HEK293T (cell line): ENCODE results near the gene BMP6.

Experiments
- ARNT ChIP-seq: fragments of 450-650 bp; IDR thresholded peaks from 2 replicates; pipeline ENCODE4 v1.6.1; 2017; ENCODE audit warnings: mild to moderate bottlenecking
- BHLHE40 ChIP-seq: fragments of 450-650 bp; IDR thresholded peaks from 2 replicates; pipeline ENCODE4 v1.6.1; 2016; ENCODE audit warnings: mild to moderate bottlenecking, moderate library complexity, borderline replicate concordance
- CTBP1 ChIP-seq: fragments of 450-650 bp; IDR thresholded peaks from 2 replicates; pipeline ENCODE4 v1.6.1; 2016; ENCODE audit warnings: borderline replicate concordance
- FOXA1 ChIP-seq: fragments of 450-650 bp; IDR thresholded peaks from 2 replicates; pipeline ENCODE4 v1.6.1; 2016; ENCODE audit warnings: mild to moderate bottlenecking
- FOXK2 ChIP-seq: fragments of 450-650 bp; IDR thresholded peaks from 2 replicates; pipeline ENCODE4 v1.6.1; 2016; ENCODE audit warnings: mild to moderate bottlenecking
- FOXM1 ChIP-seq: fragments of 450-650 bp; IDR thresholded peaks from 2 replicates; pipeline ENCODE4 v1.6.1; 2017; ENCODE audit warnings: mild to moderate bottlenecking, borderline replicate concordance
- HDGF ChIP-seq: fragments of 450-650 bp; IDR thresholded peaks from 2 replicates; pipeline ENCODE4 v1.6.1; 2017; ENCODE audit warnings: antibody characterized with exemption, borderline replicate concordance
- L3MBTL2 ChIP-seq: fragments of 450-650 bp; conservative IDR thresholded peaks from 2 replicates; pipeline ENCODE4 v1.6.1; 2016; ENCODE audit warnings: mild to moderate bottlenecking
- LEF1 ChIP-seq: fragments of 450-650 bp; IDR thresholded peaks from 2 replicates; pipeline ENCODE4 v1.6.1; 2017; ENCODE audit warnings: mild to moderate bottlenecking, borderline replicate concordance
- SP1 ChIP-seq: fragments of 450-650 bp; IDR thresholded peaks from 2 replicates; pipeline ENCODE4 v1.6.1; 2017
- SUZ12 ChIP-seq: fragments of 450-650 bp; IDR thresholded peaks from 2 replicates; pipeline ENCODE4 v1.6.1; 2016; ENCODE audit warnings: mild to moderate bottlenecking
- TARDBP ChIP-seq: fragments of 450-650 bp; IDR thresholded peaks from 2 replicates; pipeline ENCODE4 v1.6.1; 2016
- ZNF384 ChIP-seq: fragments of 450-650 bp; IDR thresholded peaks from 2 replicates; pipeline ENCODE4 v1.6.1; 2016
- TF ChIP-seq, protein P1 (sequence below): fragments of 450-650 bp; IDR thresholded peaks from 2 replicates; pipeline ENCODE4 v1.6.1; 2016

DNA sequence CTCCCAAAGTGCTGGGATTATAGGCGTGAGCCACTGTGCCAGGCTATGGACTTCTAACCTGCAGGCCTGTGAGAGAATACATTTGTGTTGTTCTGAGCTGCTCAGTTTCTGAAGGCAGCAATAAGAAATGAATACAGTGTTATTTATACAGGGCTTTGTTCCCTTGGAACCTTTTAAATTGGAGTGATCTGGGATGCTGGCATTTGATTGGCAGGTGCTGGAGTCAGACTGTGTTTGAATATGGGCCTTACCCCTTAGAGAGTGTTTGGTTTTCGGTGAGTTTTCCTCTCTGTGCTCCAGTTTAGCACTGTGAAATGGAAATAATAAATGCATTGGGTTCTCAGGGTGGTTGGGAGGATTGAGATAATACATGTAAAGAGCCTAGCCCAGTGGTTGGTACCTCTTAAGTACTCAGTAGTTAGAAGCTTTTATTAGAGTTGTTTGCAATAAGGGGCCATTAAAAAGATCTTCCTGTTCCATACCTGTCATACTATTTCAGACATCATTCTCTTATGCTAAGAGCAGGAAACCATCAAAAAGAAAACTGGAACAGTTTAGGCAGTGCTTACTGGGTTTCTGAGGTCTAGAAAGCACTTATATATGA, 22.1 kb downstream of the BMP6 start:
- no peak for TF ChIP-seq FOXA1
- TF ChIP-seq HDGF, result no peak
- TF ChIP-seq BHLHE40, result no peak
- TF ChIP-seq TARDBP, result no peak
- TF ChIP-seq FOXK2, result no peak
- no peak for TF ChIP-seq SP1
- TF ChIP-seq SUZ12, result no peak
- TF ChIP-seq ZNF384, result no peak
- no peak for TF ChIP-seq FOXM1
- no peak for TF ChIP-seq LEF1
- TF ChIP-seq ARNT, result no peak
- TF ChIP-seq CTBP1, result no peak
- TF ChIP-seq, protein P1, sequence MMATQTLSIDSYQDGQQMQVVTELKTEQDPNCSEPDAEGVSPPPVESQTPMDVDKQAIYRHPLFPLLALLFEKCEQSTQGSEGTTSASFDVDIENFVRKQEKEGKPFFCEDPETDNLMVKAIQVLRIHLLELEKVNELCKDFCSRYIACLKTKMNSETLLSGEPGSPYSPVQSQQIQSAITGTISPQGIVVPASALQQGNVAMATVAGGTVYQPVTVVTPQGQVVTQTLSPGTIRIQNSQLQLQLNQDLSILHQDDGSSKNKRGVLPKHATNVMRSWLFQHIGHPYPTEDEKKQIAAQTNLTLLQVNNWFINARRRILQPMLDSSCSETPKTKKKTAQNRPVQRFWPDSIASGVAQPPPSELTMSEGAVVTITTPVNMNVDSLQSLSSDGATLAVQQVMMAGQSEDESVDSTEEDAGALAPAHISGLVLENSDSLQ, result peak; percentile 21; the same call in 1 of the 2 replicates
- no peak for TF ChIP-seq L3MBTL2
